ENCODE measurements around the gene COX18. TPM values are rescaled to one million over a fixed set of nuclear protein-coding genes. Genes with fewer than 3 reads are reported as not detected.

COX18 gene
- total and polyA plus RNA-seq, 2 experiments from 2014 or later = 5.4 to 28.9 TPM

GRCh38 chr4:73007526-73008100, 61.9 kb downstream of the COX18 start:
- H3K9me3 ChIP-seq (ENCODE audit: low read depth) = no peaks in the 10 kb centered on the region
- H2AFZ ChIP-seq = no peak overlapping the region
- TF ChIP-seq EZH2 (IDR thresholded peaks at IDR 0.05; ENCODE audit: borderline replicate concordance) = no peak
- TF ChIP-seq CTCF (IDR thresholded peaks at IDR 0.05; ENCODE audit: poor library complexity) = no peak
- no peak for TF ChIP-seq EZH2phosphoT487 (IDR thresholded peaks at IDR 0.05; ENCODE audit: low read depth, severe bottlenecking, unreplicated experiment)
- no peaks in the 10 kb centered on the region for H3K9me2 ChIP-seq (replicated peaks; ENCODE audit: insufficient read depth)
- WGBS (ENCODE audit: low lambda C conversion rate, missing lambda C conversion rate) = 90% methylated on average over 1 of the region's 1 CpG
- H4K20me1 ChIP-seq (ENCODE audit: insufficient read depth, poor library complexity, severe bottlenecking) = no peaks in the 10 kb centered on the region
- no peaks in the 10 kb centered on the region for H3K4me1 ChIP-seq (ENCODE audit: insufficient read depth)
- no peak overlapping the region for H3K4me3 ChIP-seq
- H3K36me3 ChIP-seq (replicated peaks; ENCODE audit: insufficient read depth, low read depth) = no peaks in the 10 kb centered on the region
- H3K27me3 ChIP-seq = no peaks in the 10 kb centered on the region
- H3K27ac ChIP-seq = no peak overlapping the region
- no peak for DNase-seq (ENCODE audit: low spot score)
- no peak overlapping the region for H3K4me2 ChIP-seq
- no peaks in the 10 kb centered on the region for H3K79me2 ChIP-seq

- H4K20me1 ChIP-seq (ENCODE audit: insufficient read depth, poor library complexity, severe bottlenecking) = no peaks in the 10 kb centered on the region
- no peaks in the 10 kb centered on the region for H3K9me3 ChIP-seq (ENCODE audit: low read depth)
- H3K79me2 ChIP-seq = no peaks in the 10 kb centered on the region
- H3K27ac ChIP-seq = no peak overlapping the region
- no peaks in the 10 kb centered on the region for H3K4me1 ChIP-seq (ENCODE audit: insufficient read depth)
- no peak overlapping the region for H2AFZ ChIP-seq
- TF ChIP-seq EZH2 (IDR thresholded peaks at IDR 0.05; ENCODE audit: borderline replicate concordance) (no peak), CTCF (IDR thresholded peaks at IDR 0.05; ENCODE audit: poor library complexity) (no peak), EZH2phosphoT487 (IDR thresholded peaks at IDR 0.05; ENCODE audit: low read depth, severe bottlenecking, unreplicated experiment) (no peak)
- WGBS (ENCODE audit: low lambda C conversion rate, missing lambda C conversion rate) = 93% methylated on average over 6 of the region's 6 CpGs
- no peaks in the 10 kb centered on the region for H3K27me3 ChIP-seq
- no peak overlapping the region for H3K4me2 ChIP-seq
- no peak overlapping the region for H3K4me3 ChIP-seq
- DNase-seq (ENCODE audit: low spot score) = no peak
- no peaks in the 10 kb centered on the region for H3K36me3 ChIP-seq (replicated peaks; ENCODE audit: insufficient read depth, low read depth)
- no peaks in the 10 kb centered on the region for H3K9me2 ChIP-seq (replicated peaks; ENCODE audit: insufficient read depth)
Measured at GRCh38 chr4:73006286-73006990, 63.1 kb downstream of the COX18 start.

- Histone ChIP-seq H2AFZ (no peak overlapping the region), H3K9me3 (ENCODE audit: low read depth) (no peaks in the 10 kb centered on the region), H3K4me1 (ENCODE audit: insufficient read depth) (no peaks in the 10 kb centered on the region), H3K79me2 (no peaks in the 10 kb centered on the region), H3K36me3 (replicated peaks; ENCODE audit: insufficient read depth, low read depth) (no peaks in the 10 kb centered on the region), H3K4me3 (no peak overlapping the region), H3K9me2 (replicated peaks; ENCODE audit: insufficient read depth) (no peaks in the 10 kb centered on the region), H3K4me2 (no peak overlapping the region), H3K27ac (no peak overlapping the region), H3K27me3 (no peaks in the 10 kb centered on the region), H4K20me1 (ENCODE audit: insufficient read depth, poor library complexity, severe bottlenecking) (no peaks in the 10 kb centered on the region)
- DNase-seq (ENCODE audit: low spot score) = no peak
- TF ChIP-seq EZH2 (IDR thresholded peaks at IDR 0.05; ENCODE audit: borderline replicate concordance) (no peak), CTCF (IDR thresholded peaks at IDR 0.05; ENCODE audit: poor library complexity) (no peak), EZH2phosphoT487 (IDR thresholded peaks at IDR 0.05; ENCODE audit: low read depth, severe bottlenecking, unreplicated experiment) (no peak)
- WGBS (ENCODE audit: low lambda C conversion rate, missing lambda C conversion rate) = 83% methylated on average over 1 of the region's 1 CpG
Measured at GRCh38 chr4:73005514-73005913, 64.0 kb downstream of the COX18 start.

Small RNAs within 50 kb of the gene (small RNA-seq; reads per million reads assigned to genes)
- gene RNU6ATAC5P = not detected

Other genes with a start within 250 kb of the COX18 start
- 55.1 and 55.8 TPM in 2 replicates for gene ANKRD17, start 189.1 kb upstream of the COX18 start, total RNA-seq
- 31.8 and 38.6 TPM in 2 replicates for gene ANKRD17, start 189.1 kb upstream of the COX18 start, polyA plus RNA-seq

All from hepatocyte (in vitro differentiated cells).